ENCODE results near the gene OR2Z1. TPM values are rescaled to one million over a fixed set of nuclear protein-coding genes. Genes with fewer than 3 reads are reported as not detected.
"Not testable (repeated sequence)": the region's sequence is repeated elsewhere in the genome, so short reads cannot be mapped to it uniquely, and the experiment has no call there.

The OR2Z1 gene
- total RNA-seq, 1 donor from 2014 or later: not detected

DNA sequence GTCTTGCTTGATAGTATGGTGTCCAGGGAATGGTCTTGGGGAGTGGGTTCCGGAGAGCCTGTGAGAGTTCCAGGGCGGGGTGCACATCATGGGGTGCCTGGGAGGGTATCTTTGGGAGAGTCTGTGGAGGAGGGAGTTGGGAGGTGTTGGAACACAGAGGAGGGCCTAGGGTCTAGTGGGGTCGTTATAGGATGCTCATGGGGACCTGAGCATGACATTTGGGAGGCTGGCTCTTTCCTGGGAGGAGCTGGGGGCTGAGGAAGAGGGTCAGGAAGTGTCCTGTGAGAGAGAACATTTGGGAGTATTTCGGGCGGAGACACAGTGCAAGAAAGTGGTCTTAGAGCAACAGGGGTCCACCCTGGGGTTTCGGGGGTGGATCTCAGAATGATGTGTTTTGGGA lies 25.5 kb upstream of the OR2Z1 start:
- Mint-ChIP-seq H3K4me1 (peaks cover 38% of the 10 kb centered on the region), H3K9me3 (peaks cover 3% of the 10 kb centered on the region), H3K27ac (peak overlapping the region; percentile 25), H3K4me3 (no peak overlapping the region), H3K36me3 (ENCODE audit: low read depth) (no peaks in the 10 kb centered on the region), H3K27me3 (peaks cover 21% of the 10 kb centered on the region)
- intact Hi-C loops (cut with micrococcal nuclease): loop anchor here (10.0 kb wide), 1 partner anchor 111 kb away; no protein-coding TSS in a partner anchor
- peak; percentile 54 for DNase-seq

DNA sequence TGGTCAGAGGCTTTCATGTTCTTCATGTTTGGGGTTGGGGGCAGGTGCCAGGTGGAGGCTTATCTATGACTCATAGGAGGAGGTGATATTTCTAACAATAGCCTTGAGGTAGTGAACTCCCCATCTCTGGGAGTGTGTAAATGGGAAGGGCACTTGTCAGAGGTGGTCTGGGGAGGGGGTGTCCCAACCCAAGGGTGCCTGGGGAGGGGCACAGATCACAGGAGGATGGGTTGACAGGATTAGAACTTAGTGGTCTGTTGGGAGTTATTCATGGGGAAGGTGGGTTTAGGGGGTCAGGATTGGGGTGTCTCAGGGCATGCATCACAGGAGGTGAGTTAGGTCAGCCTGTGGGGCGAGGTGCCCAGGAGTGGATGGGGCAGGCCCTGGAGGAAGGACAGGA lies 24.4 kb upstream of the OR2Z1 start:
- no peaks in the 10 kb centered on the region for H3K36me3 Mint-ChIP-seq (ENCODE audit: low read depth)
- intact Hi-C loops (cut with micrococcal nuclease): loop anchor here (10.0 kb wide), 1 partner anchor 112 kb away; no protein-coding TSS in a partner anchor
- no peak overlapping the region for H3K4me3 Mint-ChIP-seq
- peak overlapping the region; percentile 16 for H3K27ac Mint-ChIP-seq
- H3K4me1 Mint-ChIP-seq: peaks cover 43% of the 10 kb centered on the region
- peak; percentile 53 for DNase-seq
- peaks cover 18% of the 10 kb centered on the region for H3K27me3 Mint-ChIP-seq
- peaks cover 3% of the 10 kb centered on the region for H3K9me3 Mint-ChIP-seq

DNA sequence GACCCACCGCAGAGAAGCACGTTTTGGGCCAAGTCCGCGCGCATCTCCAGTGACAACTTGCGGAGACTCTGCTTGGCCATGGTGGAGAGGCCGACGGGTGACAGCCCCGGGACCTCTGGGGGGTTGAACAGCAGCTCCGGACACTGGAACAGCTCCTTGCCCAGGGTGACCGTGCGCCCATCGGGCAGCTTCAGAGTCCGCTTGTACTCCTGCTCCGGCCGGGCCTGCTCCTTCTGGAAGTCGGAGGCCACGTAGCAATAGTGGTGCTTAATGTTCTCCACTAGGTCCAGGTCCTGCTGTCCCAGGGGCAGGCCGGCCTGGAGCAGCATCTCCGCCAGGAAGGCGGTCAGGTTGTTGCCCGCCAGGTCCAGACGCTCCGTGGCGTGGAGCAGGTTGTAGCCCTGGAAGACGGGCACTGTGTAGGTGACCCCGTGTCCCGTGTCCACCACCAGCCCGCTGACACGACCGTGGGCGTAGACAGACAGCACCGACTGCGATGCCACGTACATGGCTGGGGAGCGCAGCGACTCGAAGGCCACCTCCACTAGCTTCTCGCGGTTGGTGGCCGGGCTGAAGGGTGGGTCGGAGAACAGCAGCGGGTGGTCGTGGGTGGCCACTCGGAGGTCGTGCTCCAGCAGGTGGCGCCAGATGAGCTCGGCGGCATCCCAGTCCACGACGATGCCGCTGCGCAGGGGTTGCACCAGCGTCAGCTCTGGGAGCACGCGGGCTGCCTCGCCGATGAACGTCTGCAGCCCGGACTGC lies 23.6 kb upstream of the OR2Z1 start:
- peak; percentile 62 for DNase-seq
- Mint-ChIP-seq H3K4me1 (peaks cover 49% of the 10 kb centered on the region), H3K27ac (no peak overlapping the region), H3K4me3 (no peak overlapping the region), H3K36me3 (ENCODE audit: low read depth) (no peaks in the 10 kb centered on the region), H3K9me3 (peaks cover 3% of the 10 kb centered on the region), H3K27me3 (peaks cover 14% of the 10 kb centered on the region)
- intact Hi-C loops (cut with micrococcal nuclease): loop anchor here (10.0 kb wide), 1 partner anchor 113 kb away; no protein-coding TSS in a partner anchor

DNA sequence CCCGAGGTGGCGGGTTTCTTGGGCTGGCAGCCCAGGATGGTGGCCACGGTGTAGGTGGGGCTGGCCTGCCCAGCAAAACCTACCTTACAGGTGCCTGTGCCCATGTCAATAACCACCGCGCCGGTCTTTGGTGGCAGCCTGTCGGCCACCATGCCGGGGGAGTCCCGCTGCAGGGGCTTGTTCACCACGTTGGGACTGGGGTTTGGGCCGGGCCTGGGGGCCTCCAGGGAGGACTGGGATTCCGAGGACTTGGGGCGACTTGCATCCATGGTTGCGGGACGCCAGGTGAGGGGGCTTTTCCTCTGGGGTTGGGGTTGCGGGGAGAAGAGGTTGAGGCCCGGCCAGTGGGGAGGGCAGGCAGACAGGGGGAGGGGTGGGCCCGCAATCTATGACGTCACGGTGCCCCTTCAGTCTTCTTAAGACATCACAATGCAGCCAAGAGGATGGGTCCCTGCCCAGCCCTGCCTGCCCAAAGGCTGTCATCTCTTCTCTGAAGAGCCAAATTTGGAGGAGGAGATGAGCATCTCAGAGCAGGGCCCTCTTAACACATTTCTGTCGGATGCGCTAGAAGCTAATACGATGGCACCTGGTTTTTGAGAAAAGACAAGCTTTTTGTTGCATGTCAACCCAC lies 22.9 kb upstream of the OR2Z1 start, which contains the start of gene ACTL9:
TSS of gene ACTL9 (minus strand) at position 363 of the 631 bp plus-strand sequence. CDS start at position 269, 94 bp downstream.
- intact Hi-C loops (cut with micrococcal nuclease): loop anchor here (10.0 kb wide), 1 partner anchor 114 kb away; no protein-coding TSS in a partner anchor

DNA sequence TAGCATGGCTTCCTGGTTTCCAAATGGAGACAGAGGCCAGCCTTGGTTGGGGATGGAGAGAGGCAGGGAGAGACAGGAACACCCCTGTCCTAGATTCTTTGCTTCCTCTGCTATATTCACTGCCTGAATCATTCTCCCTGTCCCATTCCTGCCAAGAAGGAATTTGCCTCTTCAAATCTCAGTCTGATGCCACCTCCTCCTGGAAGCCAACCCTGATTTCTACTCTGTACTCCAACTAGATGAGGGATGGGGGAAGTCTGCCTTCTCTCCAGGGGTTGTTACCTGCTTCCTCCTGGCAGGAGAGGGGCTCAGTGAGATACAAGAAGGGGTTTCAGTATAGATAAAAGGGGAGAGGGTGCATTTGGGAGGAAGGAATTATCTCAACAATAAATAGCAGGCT lies 21.5 kb upstream of the OR2Z1 start:
- intact Hi-C loops (cut with micrococcal nuclease): loop anchor here (5.0 to 10.0 kb wide), 2 partner anchors 33 to 115 kb away; no protein-coding TSS in a partner anchor
- Mint-ChIP-seq H3K4me3 (no peak overlapping the region), H3K27ac (no peak overlapping the region), H3K27me3 (peaks cover 14% of the 10 kb centered on the region), H3K36me3 (ENCODE audit: low read depth) (no peaks in the 10 kb centered on the region), H3K4me1 (peaks cover 53% of the 10 kb centered on the region), H3K9me3 (peaks cover 3% of the 10 kb centered on the region)
- peak; percentile 19 for DNase-seq

More for the DNA sequence above, 22.9 kb upstream of the OR2Z1 start, which contains the start of gene ACTL9:
- no peak within 1 kb of the TSS for H3K4me3 Mint-ChIP-seq
- H3K4me1 Mint-ChIP-seq: peaks cover 53% of the 10 kb centered on the region
- H3K9me3 Mint-ChIP-seq: peaks cover 3% of the 10 kb centered on the region
- no peak within 1 kb of the TSS for H3K27ac Mint-ChIP-seq
- H3K27me3 Mint-ChIP-seq: peaks cover 14% of the 10 kb centered on the region
- DNase-seq: peak; percentile 51
- H3K36me3 Mint-ChIP-seq (ENCODE audit: low read depth): no peaks in the 10 kb centered on the region

DNA sequence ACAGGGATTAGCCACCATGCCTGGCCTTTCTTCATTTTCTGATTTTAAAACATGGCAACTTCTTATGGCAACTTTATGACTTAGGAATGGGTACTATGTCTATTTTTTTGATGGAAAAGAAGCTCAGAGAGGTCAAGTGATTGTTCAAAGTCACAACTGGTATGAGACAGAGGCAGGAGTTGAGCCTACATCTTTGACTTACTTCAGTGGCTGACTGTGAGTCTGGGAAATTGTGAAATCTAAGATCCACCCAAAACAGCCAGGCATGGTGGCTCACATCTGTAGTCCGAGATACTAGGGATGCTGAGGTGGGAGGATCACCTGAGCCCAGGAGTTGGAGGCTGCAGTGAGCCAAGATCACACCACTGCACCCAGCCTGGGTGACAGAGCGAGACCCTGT lies 20.5 kb upstream of the OR2Z1 start:
- H3K27me3 Mint-ChIP-seq: peaks cover 11% of the 10 kb centered on the region
- peaks cover 56% of the 10 kb centered on the region for H3K4me1 Mint-ChIP-seq
- H3K36me3 Mint-ChIP-seq (ENCODE audit: low read depth): no peaks in the 10 kb centered on the region
- peak overlapping the region; percentile 21 for H3K4me3 Mint-ChIP-seq
- peaks cover 3% of the 10 kb centered on the region for H3K9me3 Mint-ChIP-seq
- H3K27ac Mint-ChIP-seq: no peak overlapping the region
- intact Hi-C loops (cut with micrococcal nuclease): loop anchor here (5.0 kb wide), 1 partner anchor 34 kb away; no protein-coding TSS in a partner anchor
- DNase-seq: peak; percentile 42

DNA sequence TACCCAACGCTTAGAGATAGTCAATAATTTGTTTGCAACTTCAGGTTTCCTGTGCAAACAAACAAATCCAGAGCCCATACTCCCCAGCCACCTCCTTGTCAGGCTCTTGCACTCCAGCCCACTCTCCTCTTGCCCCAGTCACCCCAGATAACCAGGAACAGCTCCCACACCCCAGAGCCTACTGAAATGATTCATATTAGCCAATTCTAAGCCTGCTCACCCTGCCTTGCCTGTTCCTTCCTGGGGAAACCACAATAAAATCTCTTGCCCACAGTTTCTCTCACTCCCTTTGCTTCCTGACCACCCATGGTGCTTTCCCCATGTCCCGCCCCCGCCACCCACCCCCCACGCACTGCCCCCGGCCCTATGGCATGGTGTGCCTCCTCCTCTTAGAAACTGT lies 19.1 kb upstream of the OR2Z1 start:
- peak overlapping the region; percentile 51 for H3K4me3 Mint-ChIP-seq
- H3K27me3 Mint-ChIP-seq: peaks cover 4% of the 10 kb centered on the region
- peaks cover 47% of the 10 kb centered on the region for H3K4me1 Mint-ChIP-seq
- intact Hi-C loops (cut with micrococcal nuclease): loop anchor here (5.0 kb wide), 1 partner anchor 35 kb away; no protein-coding TSS in a partner anchor
- no peaks in the 10 kb centered on the region for H3K36me3 Mint-ChIP-seq (ENCODE audit: low read depth)
- H3K9me3 Mint-ChIP-seq: no peaks in the 10 kb centered on the region
- peak overlapping the region; percentile 21 for H3K27ac Mint-ChIP-seq
- peak; percentile 83 for DNase-seq

DNA sequence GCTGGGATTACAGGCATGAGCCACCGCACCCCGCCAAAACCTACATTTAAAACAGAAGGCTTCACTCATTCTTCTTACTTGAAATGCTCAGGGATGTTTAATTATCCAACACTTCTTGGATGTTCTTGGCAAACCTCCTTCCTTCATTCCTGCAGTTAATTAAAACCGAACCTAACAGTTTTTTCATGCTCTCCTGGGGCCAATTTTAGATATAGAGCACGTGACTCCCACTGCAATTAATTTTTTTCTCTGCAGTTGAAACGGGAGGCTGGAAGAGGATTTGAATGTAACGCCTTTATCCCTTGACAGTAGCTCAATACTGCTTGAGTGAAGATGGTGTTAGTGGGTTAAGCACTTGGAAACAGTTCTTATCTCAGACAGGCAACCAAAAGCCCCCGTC lies 18.2 kb upstream of the OR2Z1 start:
- Mint-ChIP-seq H3K27ac (no peak overlapping the region), H3K36me3 (ENCODE audit: low read depth) (no peaks in the 10 kb centered on the region), H3K4me3 (no peak overlapping the region), H3K4me1 (peaks cover 48% of the 10 kb centered on the region), H3K27me3 (peaks cover 4% of the 10 kb centered on the region), H3K9me3 (no peaks in the 10 kb centered on the region)
- intact Hi-C loops (cut with micrococcal nuclease): loop anchor here (5.0 kb wide), 1 partner anchor 36 kb away; no protein-coding TSS in a partner anchor
- no peak for DNase-seq

DNA sequence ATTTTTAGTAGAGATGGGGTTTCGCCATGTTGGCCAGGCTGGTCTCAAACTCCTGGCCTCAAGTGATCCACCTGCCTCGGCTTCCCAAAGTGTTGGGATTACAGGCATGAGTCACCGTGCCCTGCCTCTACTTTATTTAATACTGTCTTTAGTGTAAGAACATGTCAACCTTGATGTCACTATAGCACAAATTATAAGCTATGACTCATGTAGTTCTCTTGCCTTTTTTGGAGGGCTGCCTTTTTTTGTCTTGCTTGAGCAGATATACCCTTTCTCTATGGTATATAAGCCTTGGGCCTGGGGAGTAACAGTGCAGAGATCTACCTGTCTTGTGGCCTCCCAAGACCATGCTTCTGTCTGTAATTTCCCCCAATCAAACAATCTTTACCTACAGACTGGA lies 16.1 kb upstream of the OR2Z1 start:
- intact Hi-C loops (cut with micrococcal nuclease); DNase-seq; H3K36me3 Mint-ChIP-seq (ENCODE audit: low read depth); H3K27me3 Mint-ChIP-seq; H3K9me3 Mint-ChIP-seq: not testable (repeated sequence)
- Mint-ChIP-seq H3K4me1 (peaks cover 46% of the 10 kb centered on the region), H3K27ac (peak overlapping the region; percentile 67), H3K4me3 (peak overlapping the region; percentile 48)

DNA sequence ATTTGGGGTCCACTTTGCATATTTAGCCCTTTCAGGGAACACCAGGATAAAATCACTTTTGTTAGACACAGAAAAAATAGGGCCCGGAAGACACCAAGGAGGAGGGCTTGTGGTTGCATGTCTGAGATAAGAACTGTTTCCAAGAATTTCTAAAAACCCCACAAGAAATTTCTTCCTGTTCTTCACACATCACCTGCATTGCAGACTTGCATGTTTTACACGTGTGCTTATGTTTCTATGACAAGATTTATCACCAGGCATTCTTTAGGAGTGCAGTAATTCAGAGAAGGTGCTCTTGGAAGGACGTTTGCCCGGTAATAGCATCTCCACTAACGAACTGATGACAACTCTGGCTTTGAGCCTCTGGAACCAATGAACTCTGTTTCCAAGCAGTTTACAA lies 15.7 kb upstream of the OR2Z1 start:
- Mint-ChIP-seq H3K9me3 (no peaks in the 10 kb centered on the region), H3K27ac (peak overlapping the region; percentile 67), H3K36me3 (ENCODE audit: low read depth) (no peaks in the 10 kb centered on the region), H3K4me3 (peak overlapping the region; percentile 48), H3K4me1 (peaks cover 45% of the 10 kb centered on the region), H3K27me3 (peaks cover 9% of the 10 kb centered on the region)
- DNase-seq: peak; percentile 76
- intact Hi-C loops (cut with micrococcal nuclease): no loop called here

DNA sequence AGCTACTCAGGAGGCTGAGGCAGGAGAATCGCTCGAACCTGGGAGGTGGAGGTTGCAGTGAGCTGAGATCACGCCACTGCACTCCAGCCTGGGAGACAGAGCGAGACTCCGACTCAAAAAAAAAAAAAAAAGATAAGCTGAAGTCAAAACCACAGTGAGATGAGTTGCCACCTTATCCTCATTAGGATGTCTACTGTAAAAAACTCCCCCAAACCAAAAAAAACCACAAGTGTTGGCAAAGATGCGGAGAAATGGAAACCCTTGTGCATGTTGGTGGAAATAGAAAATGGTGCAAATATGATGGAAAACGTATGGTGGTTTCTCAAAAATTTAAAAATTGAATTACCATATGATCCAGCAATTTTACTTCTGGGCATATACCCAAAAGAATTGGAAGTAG lies 11.1 kb upstream of the OR2Z1 start:
- H3K27ac Mint-ChIP-seq; intact Hi-C loops (cut with micrococcal nuclease); DNase-seq; H3K36me3 Mint-ChIP-seq (ENCODE audit: low read depth); H3K4me3 Mint-ChIP-seq: not testable (repeated sequence)
- Mint-ChIP-seq H3K9me3 (peaks cover 19% of the 10 kb centered on the region), H3K27me3 (peaks cover 22% of the 10 kb centered on the region), H3K4me1 (peaks cover 13% of the 10 kb centered on the region)

DNA sequence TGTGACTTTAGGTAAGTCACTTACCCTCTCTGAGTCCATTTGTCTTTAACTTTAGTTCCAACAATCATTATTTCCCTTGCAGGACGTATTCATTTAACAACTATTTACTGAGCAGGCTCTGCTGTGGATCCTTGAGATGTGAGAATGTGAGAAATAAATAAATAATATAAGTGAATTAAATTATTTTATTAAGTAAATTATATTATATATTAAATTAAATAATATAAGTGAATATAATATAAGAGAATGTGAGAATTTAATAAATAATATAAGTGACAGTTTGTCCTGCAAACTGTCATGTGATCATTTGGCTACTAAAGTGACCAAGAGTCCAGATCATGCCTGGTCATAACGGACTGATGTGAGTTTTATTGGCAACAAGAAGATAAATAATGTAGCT lies 598 bp downstream of the OR2Z1 start:
- Mint-ChIP-seq H3K27me3 (peaks cover 10% of the 10 kb centered on the region), H3K9me3 (peaks cover 4% of the 10 kb centered on the region), H3K4me3 (no peak overlapping the region), H3K27ac (no peak overlapping the region), H3K36me3 (ENCODE audit: low read depth) (no peaks in the 10 kb centered on the region), H3K4me1 (no peaks in the 10 kb centered on the region)
- intact Hi-C loops (cut with micrococcal nuclease): no loop called here
- no peak for DNase-seq

DNA sequence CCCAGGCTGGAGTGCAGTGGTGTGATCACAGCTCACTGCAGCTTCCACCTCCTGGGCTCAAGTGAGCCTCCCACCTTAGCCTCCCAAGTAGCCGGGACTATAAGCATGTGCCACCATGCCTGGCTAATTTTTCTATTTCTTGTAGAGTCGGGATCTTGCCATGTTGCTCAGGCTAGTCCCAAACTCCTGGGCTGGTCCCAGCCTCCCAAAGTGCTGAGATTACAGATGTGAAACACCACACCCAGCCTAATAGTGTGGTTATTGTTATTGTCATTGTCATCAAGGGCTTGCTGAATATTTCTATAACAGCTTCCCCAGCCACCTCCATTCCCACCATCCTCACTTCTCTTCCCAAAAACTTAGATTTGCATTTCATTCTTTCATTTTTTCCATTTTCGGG lies 2.8 kb downstream of the OR2Z1 start:
- Mint-ChIP-seq H3K4me1 (no peaks in the 10 kb centered on the region), H3K27ac (no peak overlapping the region), H3K9me3 (peaks cover 4% of the 10 kb centered on the region), H3K27me3 (peaks cover 10% of the 10 kb centered on the region), H3K36me3 (ENCODE audit: low read depth) (no peaks in the 10 kb centered on the region), H3K4me3 (no peak overlapping the region)
- no peak for DNase-seq
- intact Hi-C loops (cut with micrococcal nuclease): no loop called here

Measured in activated CD4-positive, alpha-beta T cell treated with anti-CD3 and anti-CD28 coated beads, Interleukin-2, amount 10 ng/mL, durations not matched to agents 24 days and 14 days (primary cell).